Activated gamma-delta T cell (primary cell): Measurements from ENCODE around the gene STX18.

Source experiments
- DNase-seq: peaks from one replicate; lab custom pipeline; 2025; lab: John Stamatoyannopoulos, UW

STX18 gene

DNA sequence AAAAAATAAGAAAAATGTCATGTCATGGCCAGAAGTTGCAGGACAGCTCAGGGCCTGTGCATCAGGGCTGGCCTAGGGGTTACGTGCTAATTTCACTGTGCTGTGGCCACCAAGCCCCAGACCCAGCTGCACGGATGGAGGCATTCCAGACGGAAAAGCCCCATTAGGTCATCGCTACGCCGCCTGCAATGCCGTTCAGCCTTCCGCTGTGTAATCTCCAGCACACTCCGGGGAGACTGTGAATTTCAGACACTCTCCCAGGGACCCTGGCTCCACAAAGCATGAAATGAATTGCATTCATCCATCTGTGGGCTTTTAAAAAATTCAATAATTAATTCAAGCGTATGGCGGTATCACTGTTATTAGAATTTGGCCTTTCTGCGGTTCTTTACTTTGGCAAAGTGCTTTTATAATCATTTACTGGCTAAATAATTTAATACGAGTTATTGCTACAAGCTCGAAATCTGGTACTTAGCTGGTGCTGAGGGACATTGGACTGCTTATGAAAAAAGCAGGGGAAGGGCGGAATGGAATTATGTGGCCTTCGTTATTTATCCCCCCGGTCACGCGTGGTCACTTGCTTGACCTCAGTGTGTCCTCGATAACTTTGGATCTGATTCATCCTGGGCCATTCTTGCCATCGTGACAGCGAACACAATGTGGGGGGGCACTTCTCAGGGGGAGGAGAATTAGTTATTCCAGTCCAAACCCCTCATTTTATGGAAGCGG is 164.0 kb downstream of the STX18 start:
- no peak for DNase-seq

DNA sequence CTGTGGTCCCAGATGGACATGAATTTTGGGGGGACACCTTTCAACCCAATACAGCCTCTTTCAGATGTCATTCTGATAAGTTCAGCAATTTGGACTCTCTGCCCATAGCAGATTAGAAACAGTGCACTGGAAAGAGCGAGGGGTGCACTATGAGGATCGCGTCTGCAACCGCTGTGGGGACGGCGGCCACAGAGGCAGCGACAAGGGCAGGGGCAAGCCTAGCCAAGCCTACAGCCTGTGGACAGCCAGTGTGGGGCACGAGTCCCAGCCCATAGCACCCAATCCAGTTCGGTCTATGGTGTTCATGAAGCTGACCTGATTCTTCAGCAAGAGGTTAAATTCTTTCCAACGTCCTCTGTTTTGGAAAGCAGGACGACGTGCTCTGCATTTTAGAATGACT is 164.7 kb downstream of the STX18 start:
- no peak for DNase-seq

DNA sequence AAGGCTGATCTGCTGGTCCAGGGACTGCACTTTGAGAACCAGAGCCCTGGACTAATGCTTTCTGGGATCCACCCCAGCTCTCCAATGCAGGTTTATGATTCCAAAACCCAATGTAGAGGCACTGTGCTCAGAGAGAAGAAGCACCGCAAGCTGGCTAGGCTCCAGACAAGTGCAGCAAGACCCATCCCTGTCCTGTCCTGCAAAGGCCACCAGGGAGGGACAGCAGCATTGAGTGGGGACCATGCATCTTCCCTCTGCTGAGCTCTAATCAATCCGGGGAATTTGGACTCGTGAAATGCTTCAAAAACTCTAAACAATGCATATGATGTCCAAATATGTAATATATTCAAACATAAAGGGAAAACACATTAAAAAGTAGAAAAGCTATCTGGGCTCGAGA is 165.8 kb downstream of the STX18 start:
- DNase-seq: no peak

DNA sequence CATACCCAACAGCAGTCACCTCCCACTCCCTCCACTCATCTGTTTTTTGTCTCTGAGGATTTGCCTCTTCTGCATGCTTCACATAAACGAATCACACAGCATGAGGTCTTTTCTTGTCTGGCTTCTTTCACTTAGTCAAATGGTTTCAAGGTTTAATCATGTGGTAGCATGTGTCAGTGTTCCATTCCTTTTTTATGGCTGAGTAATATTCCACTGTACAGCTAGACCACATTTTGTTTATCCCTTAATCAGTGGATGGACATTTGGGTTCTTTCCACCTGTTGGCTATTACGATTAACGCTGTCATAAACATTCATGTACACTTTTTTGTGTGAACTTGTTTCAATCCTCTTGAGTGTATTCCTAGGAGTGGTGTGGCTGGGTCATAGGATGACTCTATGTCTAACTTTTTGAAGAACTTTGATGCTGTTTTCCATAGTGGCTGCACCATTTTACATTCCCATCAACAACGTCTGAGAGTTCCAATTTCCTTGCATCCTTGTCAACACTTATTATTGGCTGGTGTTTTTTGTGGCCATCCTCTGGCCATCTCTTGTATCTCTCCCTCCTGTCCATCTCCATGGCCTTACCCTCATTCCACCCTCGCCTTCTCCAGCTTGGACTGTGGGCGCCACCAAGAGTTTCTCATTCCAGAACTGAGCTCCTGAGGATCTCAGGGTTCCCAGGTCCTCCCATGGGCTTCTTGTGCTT is 167.3 kb downstream of the STX18 start:
- DNase-seq: no peak
